GM18499 (cell line): ENCODE data around the gene EIF2S3B.

Experiments used
- ATAC-seq: cut with Tn5 transposase; IDR thresholded peaks from one replicate; pipeline ENCODE4 v1.9.1; 2021; ENCODE audit warnings: moderate number of reproducible peaks; ENCODE audit not compliant: insufficient read depth, unreplicated experiment

Gene EIF2S3B

DNA sequence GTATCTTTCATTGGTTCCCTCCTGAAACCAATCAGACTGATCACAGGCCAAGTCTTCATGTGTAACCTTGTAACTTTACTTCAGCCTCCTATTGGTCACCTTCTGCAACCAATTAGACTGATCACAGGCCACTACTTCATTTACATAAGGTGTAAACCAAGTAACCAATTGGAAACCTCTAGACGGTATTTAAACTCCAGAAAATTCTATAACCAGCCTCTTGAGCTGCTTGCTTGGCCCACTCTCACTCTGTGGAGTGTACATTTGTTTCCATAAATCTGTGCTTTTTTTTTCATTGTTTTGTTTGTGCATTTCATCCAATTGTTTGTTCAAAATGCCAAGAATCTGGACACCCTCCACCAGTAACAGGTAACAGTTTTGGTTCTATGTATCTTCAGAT lies 47.5 kb downstream of the EIF2S3B start:
- ATAC-seq: no peak

DNA sequence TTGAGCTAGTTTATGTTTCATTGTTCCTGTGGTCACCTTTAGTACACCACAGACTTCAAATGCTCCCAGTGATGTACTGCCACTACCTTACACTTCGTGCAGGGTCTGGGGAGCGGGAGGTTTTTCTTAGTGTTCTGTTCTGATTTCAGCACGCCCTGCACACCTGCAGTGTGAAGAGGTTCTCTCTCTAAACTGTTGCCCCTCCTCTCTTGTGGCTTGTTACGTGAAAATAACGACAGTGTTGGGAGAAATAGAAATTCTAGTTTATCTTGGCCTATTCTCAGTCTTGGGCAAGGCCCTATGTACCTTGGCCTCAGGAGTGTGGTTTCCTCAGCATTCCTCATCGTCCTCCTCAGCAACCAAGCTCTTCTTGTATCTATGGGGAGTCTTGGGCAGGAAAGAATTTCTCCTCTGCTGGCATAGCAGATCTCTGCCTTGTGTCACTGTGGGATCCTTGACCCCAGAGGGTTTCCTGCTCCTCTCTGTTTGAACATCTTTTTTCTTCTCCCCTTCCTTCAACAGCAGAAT lies 48.6 kb downstream of the EIF2S3B start:
- ATAC-seq: no peak

DNA sequence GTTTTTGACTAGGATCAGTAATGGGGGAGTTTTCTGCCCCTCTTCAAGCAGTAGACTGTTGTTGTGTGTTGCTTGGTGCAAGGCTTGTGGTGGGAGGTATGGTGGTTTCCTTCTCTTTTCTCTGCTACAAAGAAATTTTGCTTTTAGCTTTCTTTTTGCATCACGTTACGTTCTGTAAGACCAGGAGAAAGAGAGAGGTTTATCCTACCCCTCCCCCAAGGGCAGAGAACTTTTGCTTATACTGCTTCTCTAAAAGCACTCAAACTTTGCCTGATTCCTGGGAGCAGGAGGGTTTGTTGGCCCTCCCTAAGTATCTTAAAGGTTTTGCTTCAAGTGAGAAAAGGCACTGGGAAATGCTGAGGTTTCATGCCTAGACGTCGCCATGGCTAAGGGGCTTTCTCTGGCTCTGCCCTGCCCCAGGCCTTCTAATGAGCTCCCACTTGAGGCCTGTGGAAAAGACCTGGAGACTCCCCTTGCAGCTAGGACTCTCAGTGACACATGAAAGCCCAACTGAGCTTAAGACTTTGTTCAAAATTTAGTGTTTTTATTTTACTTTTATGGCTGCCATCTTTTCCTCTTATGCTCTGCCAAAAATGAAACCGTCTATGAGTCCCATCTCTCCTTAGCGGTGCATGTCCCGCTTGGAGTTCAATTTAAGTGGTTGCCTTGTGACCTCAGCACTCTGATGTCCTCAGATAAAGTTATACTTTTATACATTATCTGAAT lies 49.2 kb downstream of the EIF2S3B start:
- ATAC-seq: no peak

- no peak for ATAC-seq
Observed at GRCh38 chr12:10557329-10557728, 51.6 kb downstream of the EIF2S3B start.

GRCh38 chr12:10557766-10558165 lies 52.1 kb downstream of the EIF2S3B start:
- ATAC-seq: no peak
